ENCODE data around the gene MROH8. TPM values are rescaled to one million over a fixed set of nuclear protein-coding genes. Genes with fewer than 3 reads are reported as not detected.

Gene MROH8
- total RNA-seq, 1 experiment from 2014 or later: 1.8 TPM

DNA sequence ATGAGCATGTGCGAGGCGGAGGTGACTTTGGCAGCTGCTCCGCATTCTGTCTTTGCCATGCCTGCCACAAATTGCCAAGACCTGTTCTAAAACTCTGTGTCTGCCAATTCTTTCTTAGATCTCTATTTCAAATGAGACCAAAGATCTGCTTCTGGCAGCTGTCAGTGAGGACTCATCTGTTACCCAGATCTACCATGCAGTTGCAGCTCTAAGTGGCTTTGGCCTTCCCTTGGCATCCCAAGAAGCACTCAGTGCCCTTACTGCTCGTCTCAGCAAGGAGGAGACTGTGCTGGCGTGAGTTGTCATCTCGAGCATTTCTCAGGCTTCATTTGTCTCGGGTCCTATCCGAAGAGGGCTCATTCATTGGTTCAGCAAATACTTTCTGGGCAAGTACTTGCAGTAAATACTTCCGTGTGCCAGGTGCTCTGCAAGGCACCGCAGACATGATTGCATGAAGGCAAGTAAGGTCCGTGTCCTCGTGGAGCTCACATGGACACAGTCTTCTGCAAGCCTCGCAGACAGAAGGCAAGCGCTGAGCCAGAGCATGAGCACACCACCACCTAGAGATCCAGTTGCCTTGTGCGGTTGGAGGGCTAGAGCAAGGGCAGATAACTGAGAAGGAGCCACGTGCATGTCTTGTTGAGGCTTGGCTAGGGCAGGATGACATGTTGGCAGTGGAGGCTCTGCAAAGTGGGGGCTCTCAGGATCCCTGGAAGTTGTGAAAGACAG is 19.7 kb upstream of the MROH8 start:
- Histone ChIP-seq H3K27me3 (ENCODE audit: control insufficient read depth, insufficient read depth, low read length) (no peaks in the 10 kb centered on the region), H3K9me3 (ENCODE audit: control insufficient read depth, insufficient read depth, low read depth, low read length) (no peaks in the 10 kb centered on the region), H3K4me3 (ENCODE audit: low read depth in 2 of 2, low read length in 2 of 2) (no peak overlapping the region), H3K36me3 (ENCODE audit: control insufficient read depth, insufficient read depth, low read length) (peaks cover 18% of the 10 kb centered on the region), H3K27ac (ENCODE audit: low read length) (no peak overlapping the region), H3K4me1 (ENCODE audit: control insufficient read depth, insufficient read depth, low read length) (peaks cover 6% of the 10 kb centered on the region)
- TF ChIP-seq SIN3A (IDR thresholded peaks at IDR 0.05; ENCODE audit: borderline replicate concordance, insufficient read depth, low read depth, low read length) (no peak), CTCF (IDR thresholded peaks at IDR 0.05) (no peak), TCF7L2 (IDR thresholded peaks at IDR 0.05; ENCODE audit: low read depth, low read length) (no peak), POLR2AphosphoS5 (IDR thresholded peaks at IDR 0.05; ENCODE audit: low read depth, low read length) (no peak), REST (IDR thresholded peaks at IDR 0.05; ENCODE audit: insufficient read depth in 1 of 2, low read depth in 2 of 2, low read length in 1 of 2) (no peak)
- ATAC-seq (no peak), DNase-seq (ENCODE audit: low read depth, low spot score) (no peak)
- intact Hi-C loops (cut with micrococcal nuclease; ENCODE audit: unreplicated experiment): loop anchor here (2.0 kb wide), 1 partner anchor 336 kb away; no protein-coding TSS in a partner anchor
- BruUV-seq (replicated peaks): no TSS peak
- POLR2A ChIA-PET: no interaction called here
- CTCF ChIA-PET: no interaction called here
- in situ Hi-C loops (cut with HindIII; ENCODE audit: low pct_unique_long_range_greater_than_20kb, low sequenced_read_pairs): no loop called here

DNA sequence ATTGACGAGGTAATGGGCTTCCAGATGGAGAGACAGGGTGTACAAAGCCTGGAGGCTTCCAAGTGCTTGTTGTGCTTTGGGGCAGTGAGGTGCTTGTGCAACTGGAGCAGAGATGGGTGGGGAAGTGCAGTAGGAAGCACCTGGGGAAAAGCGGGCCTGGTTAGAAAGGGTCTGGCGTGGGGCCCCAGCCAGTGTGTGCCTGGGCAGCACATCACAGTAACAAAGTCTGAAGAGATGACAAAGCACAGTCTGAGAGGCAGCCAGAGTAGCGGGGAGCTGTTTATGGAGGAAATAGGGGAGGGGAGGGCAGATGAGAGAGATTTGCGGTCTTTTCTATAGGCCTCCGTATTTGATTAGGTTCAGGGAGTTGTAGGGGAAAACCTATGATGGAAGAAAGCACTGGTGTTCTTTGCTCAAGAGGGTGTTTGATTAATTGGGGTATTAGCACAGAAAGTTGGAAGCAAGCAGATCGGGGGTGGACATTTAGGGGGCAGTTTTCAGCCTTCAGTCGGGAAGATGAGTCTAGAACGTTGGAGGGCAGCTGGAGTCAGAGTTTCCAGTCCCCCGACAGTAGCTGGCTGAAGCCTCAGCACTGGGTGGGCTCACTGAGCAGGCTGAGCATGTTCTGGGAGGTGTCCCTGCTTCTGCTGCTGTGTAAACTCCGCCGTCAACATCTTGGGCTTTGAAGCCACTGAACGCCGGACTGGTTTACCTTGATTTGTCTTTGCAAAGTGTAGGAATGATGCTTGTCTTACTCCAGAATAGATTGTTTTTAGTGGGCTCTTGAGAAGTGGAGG is 15.5 kb upstream of the MROH8 start:
- Histone ChIP-seq H3K27me3 (ENCODE audit: control insufficient read depth, insufficient read depth, low read length) (no peaks in the 10 kb centered on the region), H3K27ac (ENCODE audit: low read length) (no peak overlapping the region), H3K4me3 (ENCODE audit: low read depth in 2 of 2, low read length in 2 of 2) (no peak overlapping the region), H3K9me3 (ENCODE audit: control insufficient read depth, insufficient read depth, low read depth, low read length) (no peaks in the 10 kb centered on the region), H3K4me1 (ENCODE audit: control insufficient read depth, insufficient read depth, low read length) (no peaks in the 10 kb centered on the region; the same call in 1 of the 2 replicates), H3K36me3 (ENCODE audit: control insufficient read depth, insufficient read depth, low read length) (peaks cover 8% of the 10 kb centered on the region)
- in situ Hi-C loops (cut with HindIII; ENCODE audit: low pct_unique_long_range_greater_than_20kb, low sequenced_read_pairs) (no loop called here), intact Hi-C loops (cut with micrococcal nuclease; ENCODE audit: unreplicated experiment) (no loop called here)
- DNase-seq (ENCODE audit: low read depth, low spot score) (no peak), ATAC-seq (0 out of 2 replicates have a peak, but pooled peaks have one; percentile 4)
- TF ChIP-seq CTCF (IDR thresholded peaks at IDR 0.05): no peak
- no peak for TF ChIP-seq SIN3A (IDR thresholded peaks at IDR 0.05; ENCODE audit: borderline replicate concordance, insufficient read depth, low read depth, low read length)
- no peak for TF ChIP-seq POLR2AphosphoS5 (IDR thresholded peaks at IDR 0.05; ENCODE audit: low read depth, low read length)
- TF ChIP-seq TCF7L2 (IDR thresholded peaks at IDR 0.05; ENCODE audit: low read depth, low read length): no peak
- no peak for TF ChIP-seq REST (IDR thresholded peaks at IDR 0.05; ENCODE audit: insufficient read depth in 1 of 2, low read depth in 2 of 2, low read length in 1 of 2)
- ChIA-PET POLR2A (no interaction called here), CTCF (interaction anchor here (1.1 kb wide), 1 partner anchor 13 kb away, joined by 3 read pairs; no protein-coding TSS in a partner anchor)
- BruUV-seq (replicated peaks): no TSS peak

Data from Panc1 (cell line).